Measurements from ENCODE around the gene SEPHS1. TPM values are rescaled to one million over a fixed set of nuclear protein-coding genes. Genes with fewer than 3 reads are reported as not detected.

SEPHS1 gene
- total RNA-seq, 1 experiment from 2014 or later = 509 TPM

GRCh38 chr10:13310518-13311176, 37.4 kb downstream of the SEPHS1 start:
- ChIA-PET POLR2A (no interaction called here), CTCF (interaction anchor here (2.0 kb wide), 1 partner anchor 8 kb away, joined by 10 read pairs; no protein-coding TSS in a partner anchor)
- Mint-ChIP-seq H3K27me3 (ENCODE audit: low read depth) (no peaks in the 10 kb centered on the region), H3K36me3 (no peaks in the 10 kb centered on the region), H3K9me3 (no peaks in the 10 kb centered on the region), H3K4me3 (no peak overlapping the region), H3K27ac (peak overlapping the region; percentile 25; the same call in 1 of the 2 replicates), H3K4me1 (peaks cover 8% of the 10 kb centered on the region)
- no peak for TF ChIP-seq FOXP4 (CRISPR knock-in tag; IDR thresholded peaks at IDR 0.05)
- no peak for TF ChIP-seq FOXP1 (CRISPR knock-in tag; IDR thresholded peaks at IDR 0.05; ENCODE audit: borderline replicate concordance)
- 0 out of 2 replicates have a peak, but pooled peaks have one; percentile 36 for TF ChIP-seq GABPB1 (CRISPR knock-in tag; IDR thresholded peaks at IDR 0.05)
- no peak for TF ChIP-seq TP53 (CRISPR knock-in tag; IDR thresholded peaks at IDR 0.05)
- no peak for ATAC-seq
- no peak for DNase-seq (ENCODE audit: low spot score)

- Mint-ChIP-seq H3K4me1 (peaks cover 2% of the 10 kb centered on the region), H3K27me3 (ENCODE audit: low read depth) (no peaks in the 10 kb centered on the region)
- POLR2A ChIA-PET = no interaction called here
Measured at GRCh38 chr10:13309792-13310191, 38.3 kb downstream of the SEPHS1 start.

GRCh38 chr10:13308096-13308495, 40.0 kb downstream of the SEPHS1 start:
- no peaks in the 10 kb centered on the region for H3K9me3 Mint-ChIP-seq
- ChIA-PET POLR2A (interaction anchor here (1.3 kb wide), 1 partner anchor 42 kb away, joined by 3 read pairs; no protein-coding TSS in a partner anchor), CTCF (interaction anchor here (0.6 to 1.2 kb wide), 2 partner anchors 45 to 279 kb away, joined by 3 to 5 read pairs; partner anchors contain the start of gene PRPF18)
- no peak for DNase-seq (ENCODE audit: low spot score)
- no peaks in the 10 kb centered on the region for H3K4me1 Mint-ChIP-seq
- no peaks in the 10 kb centered on the region for H3K27me3 Mint-ChIP-seq (ENCODE audit: low read depth)
- H3K27ac Mint-ChIP-seq = no peak overlapping the region
- no peaks in the 10 kb centered on the region for H3K36me3 Mint-ChIP-seq
- no peak overlapping the region for H3K4me3 Mint-ChIP-seq
- no peak for ATAC-seq
- TF ChIP-seq MXD4 (CRISPR knock-in tag; IDR thresholded peaks at IDR 0.05; ENCODE audit: borderline replicate concordance) (no peak), MLX (CRISPR knock-in tag; IDR thresholded peaks at IDR 0.05) (no peak), ZNF423 (CRISPR knock-in tag; IDR thresholded peaks at IDR 0.05) (no peak), ZNF532 (CRISPR knock-in tag; IDR thresholded peaks at IDR 0.05; ENCODE audit: borderline replicate concordance) (no peak), ZNF396 (CRISPR knock-in tag; IDR thresholded peaks at IDR 0.05; ENCODE audit: borderline replicate concordance) (no peak), ZNF317 (CRISPR knock-in tag; IDR thresholded peaks at IDR 0.05; ENCODE audit: borderline replicate concordance, low read depth) (no peak)

More at GRCh38 chr10:13309792-13310191, 38.3 kb downstream of the SEPHS1 start:
- H3K4me3 Mint-ChIP-seq = no peak overlapping the region
- no peak for DNase-seq (ENCODE audit: low spot score)
- ATAC-seq = no peak
- H3K36me3 Mint-ChIP-seq = no peaks in the 10 kb centered on the region
- CTCF ChIA-PET = interaction anchor here (2.0 kb wide), 1 partner anchor 8 kb away, joined by 10 read pairs; no protein-coding TSS in a partner anchor
- H3K9me3 Mint-ChIP-seq = no peaks in the 10 kb centered on the region
- TF ChIP-seq JAZF1 (CRISPR knock-in tag; IDR thresholded peaks at IDR 0.05) (no peak), USF1 (CRISPR knock-in tag; IDR thresholded peaks at IDR 0.05) (no peak), ZNF281 (CRISPR knock-in tag; IDR thresholded peaks at IDR 0.05) (no peak), ESRRA (CRISPR knock-in tag; IDR thresholded peaks at IDR 0.05; ENCODE audit: borderline replicate concordance) (no peak)
- H3K27ac Mint-ChIP-seq = no peak overlapping the region
